Ishikawa (cell line): Measurements from ENCODE around the gene KMT2E.

Source experiments
- CEBPB ChIP-seq: IDR thresholded peaks from 2 replicates; pipeline ENCODE4 v1.6.1; 2012
- CREB1 ChIP-seq: IDR thresholded peaks from 2 replicates; pipeline ENCODE4 v1.6.1; 2012; ENCODE audit warnings: low read depth
- EGR1 ChIP-seq: IDR thresholded peaks from 2 replicates; pipeline ENCODE4 v1.6.1; 2012
- EP300 ChIP-seq: IDR thresholded peaks from 2 replicates; pipeline ENCODE4 v1.6.1; 2012; ENCODE audit warnings: borderline replicate concordance
- FOXM1 ChIP-seq: IDR thresholded peaks from 2 replicates; pipeline ENCODE4 v1.6.1; 2012; ENCODE audit warnings: low read depth, borderline replicate concordance
- MAX ChIP-seq: IDR thresholded peaks from 2 replicates; pipeline ENCODE4 v1.6.1; 2012
- NFIC ChIP-seq: IDR thresholded peaks from 2 replicates; pipeline ENCODE4 v1.6.1; 2012
- RAD21 ChIP-seq: IDR thresholded peaks from 2 replicates; pipeline ENCODE4 v1.6.1; 2012; ENCODE audit warnings: low read depth
- REST ChIP-seq: IDR thresholded peaks from 2 replicates; pipeline ENCODE4 v1.6.1; 2012; ENCODE audit warnings: low read depth, mild to moderate bottlenecking
- TAF1 ChIP-seq: IDR thresholded peaks from 2 replicates; pipeline ENCODE4 v1.6.1; 2012; ENCODE audit warnings: low read depth, mild to moderate bottlenecking
- TCF12 ChIP-seq: IDR thresholded peaks from 2 replicates; pipeline ENCODE4 v1.6.1; 2012; ENCODE audit warnings: low read depth
- TEAD4 ChIP-seq: IDR thresholded peaks from 2 replicates; pipeline ENCODE4 v1.6.1; 2012
- USF1 ChIP-seq: IDR thresholded peaks from 2 replicates; pipeline ENCODE4 v1.6.1; 2012
- YY1 ChIP-seq: IDR thresholded peaks from 2 replicates; pipeline ENCODE4 v1.6.1; 2012; ENCODE audit warnings: low read depth
- ZBTB7A ChIP-seq: IDR thresholded peaks from 2 replicates; pipeline ENCODE4 v1.6.1; 2012; ENCODE audit warnings: low read depth

The KMT2E gene

GRCh38 chr7:105060923-105061322, 46.9 kb downstream of the KMT2E start:
- TF ChIP-seq CREB1 (no peak), REST (no peak), USF1 (no peak), EP300 (no peak), YY1 (no peak)

GRCh38 chr7:105065104-105065503, 51.1 kb downstream of the KMT2E start:
- no peak for TF ChIP-seq FOXM1
- no peak for TF ChIP-seq EP300
- no peak for TF ChIP-seq NFIC
- TF ChIP-seq CREB1: no peak
- no peak for TF ChIP-seq RAD21
- TF ChIP-seq ZBTB7A: no peak
- TF ChIP-seq TEAD4: no peak
- no peak for TF ChIP-seq USF1
- TF ChIP-seq TAF1: no peak
- TF ChIP-seq CEBPB: no peak
- TF ChIP-seq YY1: no peak
- no peak for TF ChIP-seq TCF12
- no peak for TF ChIP-seq EGR1
- TF ChIP-seq REST: no peak
- TF ChIP-seq MAX: no peak

GRCh38 chr7:105067691-105068090, 53.7 kb downstream of the KMT2E start:
- TF ChIP-seq FOXM1 (no peak), EGR1 (no peak), TAF1 (no peak), RAD21 (no peak), REST (no peak), EP300 (no peak), TCF12 (no peak), YY1 (no peak), CEBPB (no peak), TEAD4 (no peak)

- TF ChIP-seq USF1 (no peak), MAX (no peak)
Observed at GRCh38 chr7:105068886-105069285, 54.9 kb downstream of the KMT2E start.

- TF ChIP-seq FOXM1 (no peak), CREB1 (no peak), YY1 (no peak), CEBPB (no peak), TCF12 (no peak), USF1 (no peak), NFIC (no peak), RAD21 (no peak), ZBTB7A (no peak), MAX (no peak), REST (no peak), TAF1 (no peak), EP300 (no peak), EGR1 (no peak), TEAD4 (no peak)
Observed at GRCh38 chr7:105073143-105073542, 59.1 kb downstream of the KMT2E start.
